NT2/D1 (cell line): ENCODE results near the gene ZP2.

Experiments
- SUZ12 ChIP-seq: IDR thresholded peaks from 2 replicates; pipeline ENCODE4 v1.6.1; 2011; ENCODE audit not compliant: insufficient read length, insufficient read depth; ENCODE audit errors: extremely low read depth
- YY1 ChIP-seq: IDR thresholded peaks from 2 replicates; pipeline ENCODE4 v1.6.1; 2011; ENCODE audit not compliant: insufficient read length, insufficient read depth
- ZNF274 ChIP-seq: IDR thresholded peaks from 2 replicates; pipeline ENCODE4 v1.6.1; 2011; ENCODE audit warnings: mild to moderate bottlenecking, low read depth, low read length

GRCh38 chr16:21197621-21198020 lies 13.8 kb downstream of the ZP2 start:
- TF ChIP-seq ZNF274 (no peak), YY1 (no peak), SUZ12 (no peak)
